GM12872 (cell line): ENCODE measurements around the gene SNX19.

Source experiments
- CTCF ChIP-seq: IDR thresholded peaks from 3 replicates; pipeline ENCODE4 v1.5.1; 2011; ENCODE audit warnings: low read depth, mild to moderate bottlenecking, low read length, moderate library complexity; ENCODE audit not compliant: insufficient read depth

SNX19 gene

GRCh38 chr11:130940706-130941105 lies 24.4 kb upstream of the SNX19 start:
- TF ChIP-seq CTCF: no peak

GRCh38 chr11:130937051-130937450 lies 20.8 kb upstream of the SNX19 start:
- TF ChIP-seq CTCF: no peak

DNA sequence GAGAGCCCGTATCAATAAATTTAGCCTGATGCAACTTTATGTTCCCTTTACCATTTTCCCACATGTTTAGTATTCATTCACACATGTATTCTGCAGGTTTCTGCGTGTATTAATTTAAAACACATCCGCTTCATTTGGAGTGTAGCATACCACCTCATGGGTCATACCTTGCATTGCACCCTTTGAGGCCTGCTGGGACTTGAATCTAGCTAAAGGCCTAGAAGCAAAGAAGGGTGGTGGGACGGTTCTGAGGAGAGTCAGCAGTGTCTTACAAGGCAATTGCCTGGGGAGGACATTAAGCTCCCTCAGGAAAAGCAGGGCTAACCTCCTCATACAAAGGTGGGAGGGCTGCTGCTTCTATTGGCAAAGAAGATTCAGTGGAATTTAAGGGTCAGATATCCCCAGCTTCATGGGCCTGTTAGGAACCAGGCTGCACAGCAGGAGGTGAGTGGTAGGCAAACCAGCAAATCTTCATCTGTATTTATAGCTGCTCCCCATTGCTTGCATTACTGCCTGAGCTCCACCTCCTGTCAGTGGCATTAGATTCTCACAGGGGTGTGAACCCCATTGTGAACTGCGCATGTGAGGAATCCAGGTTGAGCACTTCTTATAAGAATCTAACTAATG lies 15.9 kb upstream of the SNX19 start:
- TF ChIP-seq CTCF: no peak

GRCh38 chr11:130924750-130925149 lies 8.5 kb upstream of the SNX19 start:
- no peak for TF ChIP-seq CTCF

DNA sequence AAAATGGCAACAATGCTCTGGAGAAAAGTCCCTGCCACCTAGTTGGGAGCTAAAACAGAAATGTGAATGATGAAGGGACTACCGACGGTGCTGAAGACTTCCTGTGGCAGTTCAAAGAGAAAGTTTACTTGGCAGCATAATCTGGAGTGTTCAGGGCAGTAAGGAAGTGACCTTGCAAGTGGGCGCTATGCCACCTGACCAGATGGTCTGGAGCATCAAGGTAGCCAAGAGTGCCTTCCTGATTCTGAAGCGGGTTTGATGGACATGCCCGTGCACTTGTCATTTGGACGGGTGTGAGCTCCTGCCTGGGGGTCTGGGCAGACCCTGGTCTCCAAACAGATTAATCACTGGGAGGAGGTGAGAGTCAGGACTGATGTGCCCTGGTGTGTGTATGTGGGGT lies 1.8 kb upstream of the SNX19 start:
- TF ChIP-seq CTCF: no peak

- no peak for TF ChIP-seq CTCF
Observed at GRCh38 chr11:130916910-130917309, 631 bp upstream of the SNX19 start.

GRCh38 chr11:130915603-130916237 lies 559 bp downstream of the SNX19 start:
- TF ChIP-seq CTCF: no peak
